Measurements from ENCODE around the gene TBC1D7.

GRCh38 chr6:13260831-13261230 is 67.5 kb downstream of the TBC1D7 start:
- TF ChIP-seq IRF2 (CRISPR knock-in tag; IDR thresholded peaks at IDR 0.05; ENCODE audit: borderline replicate concordance, low read depth) (no peak), CTCF (IDR thresholded peaks at IDR 0.05) (no peak), MYBL2 (CRISPR knock-in tag; IDR thresholded peaks at IDR 0.05) (no peak)
- TF ChIP-seq, protein P1, sequence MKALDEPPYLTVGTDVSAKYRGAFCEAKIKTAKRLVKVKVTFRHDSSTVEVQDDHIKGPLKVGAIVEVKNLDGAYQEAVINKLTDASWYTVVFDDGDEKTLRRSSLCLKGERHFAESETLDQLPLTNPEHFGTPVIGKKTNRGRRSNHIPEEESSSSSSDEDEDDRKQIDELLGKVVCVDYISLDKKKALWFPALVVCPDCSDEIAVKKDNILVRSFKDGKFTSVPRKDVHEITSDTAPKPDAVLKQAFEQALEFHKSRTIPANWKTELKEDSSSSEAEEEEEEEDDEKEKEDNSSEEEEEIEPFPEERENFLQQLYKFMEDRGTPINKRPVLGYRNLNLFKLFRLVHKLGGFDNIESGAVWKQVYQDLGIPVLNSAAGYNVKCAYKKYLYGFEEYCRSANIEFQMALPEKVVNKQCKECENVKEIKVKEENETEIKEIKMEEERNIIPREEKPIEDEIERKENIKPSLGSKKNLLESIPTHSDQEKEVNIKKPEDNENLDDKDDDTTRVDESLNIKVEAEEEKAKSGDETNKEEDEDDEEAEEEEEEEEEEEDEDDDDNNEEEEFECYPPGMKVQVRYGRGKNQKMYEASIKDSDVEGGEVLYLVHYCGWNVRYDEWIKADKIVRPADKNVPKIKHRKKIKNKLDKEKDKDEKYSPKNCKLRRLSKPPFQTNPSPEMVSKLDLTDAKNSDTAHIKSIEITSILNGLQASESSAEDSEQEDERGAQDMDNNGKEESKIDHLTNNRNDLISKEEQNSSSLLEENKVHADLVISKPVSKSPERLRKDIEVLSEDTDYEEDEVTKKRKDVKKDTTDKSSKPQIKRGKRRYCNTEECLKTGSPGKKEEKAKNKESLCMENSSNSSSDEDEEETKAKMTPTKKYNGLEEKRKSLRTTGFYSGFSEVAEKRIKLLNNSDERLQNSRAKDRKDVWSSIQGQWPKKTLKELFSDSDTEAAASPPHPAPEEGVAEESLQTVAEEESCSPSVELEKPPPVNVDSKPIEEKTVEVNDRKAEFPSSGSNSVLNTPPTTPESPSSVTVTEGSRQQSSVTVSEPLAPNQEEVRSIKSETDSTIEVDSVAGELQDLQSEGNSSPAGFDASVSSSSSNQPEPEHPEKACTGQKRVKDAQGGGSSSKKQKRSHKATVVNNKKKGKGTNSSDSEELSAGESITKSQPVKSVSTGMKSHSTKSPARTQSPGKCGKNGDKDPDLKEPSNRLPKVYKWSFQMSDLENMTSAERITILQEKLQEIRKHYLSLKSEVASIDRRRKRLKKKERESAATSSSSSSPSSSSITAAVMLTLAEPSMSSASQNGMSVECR (CRISPR knock-in tag; IDR thresholded peaks at IDR 0.05; ENCODE audit: borderline replicate concordance) = no peak
- TF ChIP-seq, protein P2, sequence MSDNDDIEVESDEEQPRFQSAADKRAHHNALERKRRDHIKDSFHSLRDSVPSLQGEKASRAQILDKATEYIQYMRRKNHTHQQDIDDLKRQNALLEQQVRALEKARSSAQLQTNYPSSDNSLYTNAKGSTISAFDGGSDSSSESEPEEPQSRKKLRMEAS (CRISPR knock-in tag; IDR thresholded peaks at IDR 0.05) = no peak

Measured in WTC11 (cell line).